Inflammatory macrophage treated with lipopolysaccharide for 4 hours (primary cell): Measurements from ENCODE around the gene JMJD7.

Experiments used
- DNase-seq: peaks from one replicate; pipeline ENCODE4 v3.0.0-alpha.2; 2020

Gene JMJD7

DNA sequence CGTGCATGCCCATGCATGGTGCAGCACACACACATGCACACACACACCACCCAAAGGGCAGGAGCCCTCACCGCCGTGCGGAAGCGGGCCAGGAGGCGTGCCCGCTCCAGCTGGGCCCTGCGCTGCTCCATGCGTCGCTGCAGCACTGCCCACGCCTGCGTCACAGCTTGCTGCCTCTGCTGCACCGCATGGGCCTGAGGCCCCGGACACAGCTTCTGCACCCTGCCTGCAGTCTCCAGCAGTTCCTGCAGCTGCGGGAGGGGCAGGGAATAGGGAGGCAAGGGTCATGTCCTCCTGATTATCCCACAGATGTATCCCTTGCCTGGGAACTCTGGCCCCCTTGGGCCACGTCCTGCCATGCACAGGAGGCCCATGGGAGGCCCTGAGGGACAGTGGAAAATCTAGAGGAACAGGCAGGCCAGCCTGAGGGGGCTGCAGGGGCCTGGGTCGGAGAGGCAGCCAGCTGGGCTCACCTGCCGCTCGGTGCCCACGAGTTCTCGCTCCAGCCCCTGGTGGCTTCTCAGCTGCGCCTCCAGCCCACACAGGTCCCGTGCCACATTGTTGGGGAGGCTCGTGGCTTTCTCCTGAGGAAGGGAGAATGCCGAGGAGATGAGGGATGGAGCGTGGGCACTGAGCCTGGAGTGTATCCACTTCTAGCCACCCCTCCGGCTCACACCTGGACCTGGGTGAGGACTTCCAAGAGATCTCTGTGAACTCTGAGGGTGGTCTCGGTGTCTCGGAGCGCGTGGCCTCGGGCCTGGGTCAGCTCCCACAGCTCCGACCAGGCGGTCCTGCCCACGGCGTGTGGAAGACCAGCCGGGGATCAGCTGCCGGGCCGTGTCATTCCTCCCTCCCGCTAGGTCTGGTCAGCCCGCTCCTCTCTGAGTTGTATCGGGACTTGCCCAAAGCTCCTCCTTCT, 42.1 kb downstream of the JMJD7 start:
- DNase-seq = no peak

- no peak for DNase-seq
These were observed 42.8 kb downstream of the JMJD7 start for GRCh38 chr15:41870689-41871081.

DNA sequence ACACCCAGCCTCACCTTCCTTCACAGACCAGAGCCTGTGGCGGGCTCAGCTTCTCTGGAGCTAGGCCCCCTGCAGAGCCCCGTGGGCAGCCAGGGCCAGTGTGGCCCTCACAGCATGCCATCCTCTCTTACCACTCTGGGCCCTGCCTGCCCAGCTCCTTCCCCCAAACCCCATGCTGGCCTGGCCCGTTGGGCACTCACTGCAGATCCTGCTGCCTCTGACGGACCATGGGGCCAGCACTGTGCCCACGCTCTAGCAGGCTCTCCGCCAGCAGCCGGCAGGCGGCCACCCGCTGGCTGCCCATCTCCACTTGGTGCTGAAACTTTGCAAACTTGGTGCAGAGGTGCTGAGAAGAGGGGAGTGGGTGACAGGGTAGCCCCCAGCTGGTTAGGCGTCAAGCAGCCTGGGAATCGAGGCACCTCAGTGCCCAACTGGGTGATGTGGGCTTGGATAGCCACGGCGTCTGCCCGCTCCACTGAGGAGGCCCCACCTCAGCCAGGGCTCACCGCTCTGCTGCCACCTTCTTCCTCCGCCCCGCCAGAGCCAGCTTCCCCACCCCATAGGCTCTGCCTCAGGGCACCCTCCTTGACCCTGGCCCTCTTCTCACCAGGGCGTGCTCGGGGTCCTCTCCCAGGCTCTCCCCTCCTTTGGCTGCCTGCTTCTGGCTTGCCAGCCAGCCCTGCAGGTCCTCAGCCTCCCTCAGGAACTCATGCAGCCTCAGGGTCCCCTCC, 43.4 kb downstream of the JMJD7 start:
- DNase-seq = no peak

GRCh38 chr15:41872166-41872747, 44.4 kb downstream of the JMJD7 start:
- no peak for DNase-seq

GRCh38 chr15:41873711-41874110, 45.8 kb downstream of the JMJD7 start:
- no peak for DNase-seq

- DNase-seq = no peak
These were observed 46.8 kb downstream of the JMJD7 start for GRCh38 chr15:41874736-41875135.

DNA sequence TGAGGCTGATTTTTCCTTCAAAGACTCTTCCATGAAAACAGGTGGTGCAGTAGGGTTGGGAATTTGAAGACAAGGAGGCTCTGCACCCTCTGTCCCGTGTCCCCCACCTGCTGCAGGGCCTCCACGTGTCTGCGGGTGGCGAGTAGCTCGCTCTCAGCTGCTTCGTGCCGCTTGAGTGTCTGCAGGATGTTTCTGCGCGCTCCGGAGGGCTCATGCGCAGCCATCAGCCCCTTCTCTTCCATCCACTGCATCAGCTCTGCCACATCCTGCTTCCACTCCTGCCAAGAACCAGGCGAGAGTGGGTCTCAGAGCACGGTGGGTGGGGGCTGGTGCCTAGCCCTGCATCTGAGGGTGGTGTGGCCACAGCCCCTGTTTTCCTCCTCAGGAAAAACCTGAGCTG, 48.1 kb downstream of the JMJD7 start:
- DNase-seq = no peak

- no peak for DNase-seq
These were observed 48.8 kb downstream of the JMJD7 start for GRCh38 chr15:41876689-41877088.

DNA sequence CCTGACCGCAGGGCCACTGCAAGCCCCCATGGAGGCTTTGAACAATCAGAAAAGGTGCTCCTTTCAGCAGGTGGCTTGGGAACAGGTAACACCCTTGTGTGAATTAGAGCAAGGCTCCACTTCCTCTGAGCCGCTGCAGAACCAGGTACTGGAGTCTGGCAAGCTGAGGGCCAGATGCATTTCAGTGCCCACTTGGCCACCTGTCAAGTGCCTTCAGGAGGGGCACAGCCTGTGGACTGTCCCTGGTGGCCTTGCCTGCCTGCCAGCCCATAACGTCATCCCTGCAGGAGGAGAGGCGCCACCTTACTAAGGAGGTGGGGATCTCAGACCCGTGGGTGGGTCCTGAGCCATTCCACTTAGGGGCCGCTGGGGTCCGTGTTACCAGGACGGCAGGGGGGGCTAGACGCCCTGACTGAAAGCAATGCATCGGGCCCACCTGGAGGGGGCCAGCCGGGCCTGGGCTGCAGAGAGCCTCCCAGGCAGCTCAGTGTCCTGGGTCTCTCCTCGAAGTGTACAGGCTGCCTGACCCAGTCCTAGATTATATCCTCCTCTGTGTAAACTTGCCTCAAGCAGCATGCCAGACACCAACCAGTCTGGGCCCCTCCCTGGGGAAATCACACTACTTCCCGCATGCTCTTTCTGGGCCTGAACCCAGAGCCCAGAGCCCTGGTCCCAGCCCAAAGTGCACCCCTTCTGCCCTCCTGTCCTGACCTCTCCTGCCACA, 49.9 kb downstream of the JMJD7 start:
- no peak for DNase-seq

DNA sequence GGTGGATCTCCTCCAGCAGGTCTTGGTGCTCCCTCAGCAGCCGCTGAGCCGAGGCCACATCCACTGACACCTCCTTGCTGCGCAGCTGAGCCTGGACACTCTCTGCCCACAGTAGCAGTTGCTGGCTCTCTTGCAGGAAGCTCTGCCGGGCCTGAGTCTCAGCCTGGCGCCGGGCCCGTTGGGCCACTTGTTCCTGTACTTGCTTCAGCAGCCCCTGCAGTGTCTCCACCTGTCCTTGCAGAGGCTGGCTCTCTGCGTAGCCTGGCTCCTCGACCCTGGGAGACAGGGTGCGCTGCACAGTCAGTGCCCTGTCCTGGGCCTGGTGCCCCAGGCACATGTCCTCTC, 50.4 kb downstream of the JMJD7 start:
- DNase-seq = no peak

- DNase-seq = no peak
These were observed 51.5 kb downstream of the JMJD7 start for GRCh38 chr15:41879321-41879845.

DNA sequence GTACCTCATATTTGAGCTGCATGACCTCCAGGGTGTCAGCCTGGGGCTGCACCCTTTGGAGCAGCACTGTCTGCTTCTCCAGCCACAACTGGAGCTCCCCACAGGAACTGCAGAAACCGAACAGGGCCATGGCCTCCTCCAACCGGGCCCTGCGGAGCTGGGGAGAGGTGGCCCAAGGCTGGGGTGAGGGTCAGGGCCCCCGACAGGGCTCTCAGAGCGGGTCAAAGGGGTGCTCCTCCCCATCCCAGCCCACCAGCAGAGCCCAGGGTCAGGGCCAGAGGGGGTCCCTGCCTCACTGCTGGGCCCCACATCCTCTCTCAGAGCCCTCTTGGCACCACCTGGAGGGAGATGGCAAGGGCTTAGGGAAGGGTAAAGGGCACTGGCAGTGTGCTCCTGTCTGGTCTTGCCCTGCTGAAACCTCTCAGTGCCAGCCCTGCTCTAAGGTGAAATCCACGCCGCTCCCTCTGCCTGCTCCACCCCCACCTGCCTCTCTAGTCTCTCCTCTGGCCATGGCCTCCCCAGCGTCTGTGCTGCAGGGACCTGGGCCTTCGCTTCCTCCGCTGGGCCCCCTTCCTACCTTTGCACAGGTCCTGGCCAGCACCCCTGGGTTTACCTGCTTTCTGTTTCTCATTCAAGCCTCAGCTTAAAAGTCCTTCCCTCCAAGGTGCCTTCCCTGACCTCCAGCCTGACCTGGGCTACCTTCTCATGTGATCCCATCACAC, 52.4 kb downstream of the JMJD7 start:
- DNase-seq = no peak

- DNase-seq = no peak
These were observed 53.2 kb downstream of the JMJD7 start for GRCh38 chr15:41881086-41881485.

DNA sequence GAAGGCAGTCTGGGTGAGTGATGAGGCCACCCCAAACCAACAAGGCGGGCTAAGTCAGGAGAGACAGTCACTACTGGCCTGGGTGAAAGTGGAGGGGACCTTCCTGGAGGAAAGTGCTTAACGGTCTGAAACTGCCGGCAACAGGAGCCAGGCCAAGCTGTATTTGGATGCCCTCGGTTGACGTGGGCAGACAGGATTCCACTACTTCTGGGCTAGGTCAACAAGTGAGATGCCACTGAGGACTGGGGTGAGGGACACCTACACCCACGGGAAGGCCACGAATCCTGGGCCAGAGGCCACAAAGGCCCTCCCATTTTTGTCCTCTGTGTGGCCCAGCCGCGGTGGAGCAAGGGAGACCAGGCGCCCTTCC, 53.6 kb downstream of the JMJD7 start:
- DNase-seq = no peak

DNA sequence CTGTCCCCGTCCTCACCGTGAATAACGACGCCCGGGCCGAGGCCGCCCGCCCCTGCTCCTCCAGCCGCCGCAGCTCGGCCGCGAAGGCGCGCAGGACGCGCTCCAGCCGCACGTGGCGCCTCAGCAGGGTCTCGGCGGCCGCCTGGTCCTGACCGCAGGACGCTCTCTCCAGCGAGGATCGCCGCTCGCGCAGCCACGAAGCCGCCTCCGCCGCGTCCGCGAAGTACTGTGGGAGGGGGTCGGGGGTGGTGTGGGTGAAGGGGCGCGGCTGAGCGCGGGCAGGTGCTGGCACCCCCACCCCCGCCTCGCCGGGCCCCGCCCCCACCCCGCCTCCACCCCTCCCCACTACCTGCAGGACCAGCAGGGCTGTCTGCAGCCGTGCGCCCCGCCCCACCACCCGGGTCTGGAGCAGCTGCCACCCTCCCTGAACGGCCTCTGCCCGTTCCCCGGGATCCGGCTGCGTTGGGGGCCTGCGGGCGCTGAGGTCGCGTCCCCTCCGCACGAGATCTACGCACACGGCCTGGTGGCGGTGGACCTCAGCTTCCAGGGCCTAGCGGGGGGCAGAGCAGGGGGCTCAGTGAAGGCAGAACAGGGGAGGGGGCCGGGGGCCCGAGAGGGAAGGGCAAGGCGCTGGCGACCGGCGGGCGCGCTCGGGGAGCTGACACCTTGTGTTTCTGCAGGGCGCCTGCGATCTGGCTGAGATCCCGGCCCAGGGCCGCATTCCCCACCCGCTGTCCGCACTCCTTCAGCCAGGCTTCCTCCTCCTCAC, 54.2 kb downstream of the JMJD7 start:
- DNase-seq = no peak

DNA sequence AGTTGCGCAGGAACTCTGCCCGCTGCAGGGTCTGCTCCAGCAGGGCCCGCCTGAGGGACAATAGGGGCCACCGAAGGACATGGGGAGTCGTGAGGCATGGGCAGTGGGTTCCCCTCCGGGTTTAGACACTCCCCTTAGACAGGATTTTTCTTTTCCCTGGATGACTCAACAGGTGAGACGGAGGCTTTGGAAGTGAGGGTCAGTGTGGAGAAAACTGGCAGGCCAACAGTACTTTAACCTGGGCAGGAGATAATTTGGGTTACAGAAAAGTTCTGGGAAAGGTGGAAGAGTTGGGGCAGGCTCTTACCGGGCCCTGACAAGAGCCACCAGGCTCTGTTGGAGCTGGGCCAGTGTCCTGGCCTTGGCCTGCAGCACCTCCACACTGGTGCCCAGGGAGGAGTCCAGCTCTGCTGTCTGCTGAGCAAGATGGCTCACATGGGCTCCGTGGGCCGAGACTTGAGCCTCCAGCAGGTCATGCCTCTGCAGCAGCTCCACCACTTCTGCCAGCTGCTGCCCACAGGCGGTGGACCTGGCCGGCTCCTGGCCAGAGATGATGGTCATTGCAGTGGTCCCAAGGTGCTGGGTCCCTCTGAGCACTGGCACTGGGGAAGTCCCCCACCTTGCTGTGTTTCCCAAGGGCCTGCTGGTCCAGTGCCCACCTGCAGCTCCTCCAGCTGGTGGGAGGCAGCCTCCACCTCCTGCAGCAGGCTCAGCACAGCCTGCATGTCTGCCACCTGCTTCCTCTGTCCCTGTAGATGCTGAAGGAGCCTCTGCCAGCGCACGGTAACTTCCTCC, 55.0 kb downstream of the JMJD7 start:
- no peak for DNase-seq

- DNase-seq = no peak
These were observed 55.6 kb downstream of the JMJD7 start for GRCh38 chr15:41883484-41883825.

DNA sequence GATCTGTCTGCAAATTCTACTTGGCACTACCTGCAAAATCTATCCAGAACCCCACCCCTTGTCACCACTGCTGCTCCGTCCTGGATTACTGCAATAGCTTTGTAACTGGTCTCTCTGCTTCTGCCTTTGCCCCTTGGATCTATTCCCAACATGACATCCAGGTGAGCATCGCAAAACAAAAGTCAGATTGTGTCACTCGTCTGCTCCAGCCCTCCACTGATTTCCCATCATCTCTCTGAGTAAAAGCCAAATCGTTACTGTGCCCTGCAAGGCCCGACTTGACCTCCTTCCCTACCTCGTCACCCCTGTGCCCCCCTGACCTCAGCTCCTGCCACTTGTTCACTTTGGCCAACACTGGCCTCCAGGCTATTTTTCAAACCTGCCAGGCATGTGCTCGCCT, 56.6 kb downstream of the JMJD7 start:
- DNase-seq = no peak

DNA sequence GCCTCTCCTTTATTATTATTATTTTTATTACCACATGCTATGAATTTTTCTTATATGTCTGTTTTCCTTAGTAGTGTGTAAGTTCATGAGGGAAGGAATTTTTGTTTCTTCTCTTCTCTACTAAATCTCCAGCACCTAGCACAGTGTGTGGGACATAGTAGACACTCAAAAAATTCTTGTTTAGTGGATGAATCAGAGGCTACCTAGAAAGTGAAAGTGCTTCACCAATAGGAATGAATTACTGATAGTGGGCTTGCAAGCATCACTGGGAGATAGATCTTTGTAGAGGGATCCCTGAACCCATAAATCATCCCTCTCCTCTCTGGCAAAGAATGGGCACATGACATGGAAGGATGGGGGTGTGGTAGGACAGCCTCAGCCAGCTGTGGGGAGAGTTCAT, 57.4 kb downstream of the JMJD7 start:
- no peak for DNase-seq

DNA sequence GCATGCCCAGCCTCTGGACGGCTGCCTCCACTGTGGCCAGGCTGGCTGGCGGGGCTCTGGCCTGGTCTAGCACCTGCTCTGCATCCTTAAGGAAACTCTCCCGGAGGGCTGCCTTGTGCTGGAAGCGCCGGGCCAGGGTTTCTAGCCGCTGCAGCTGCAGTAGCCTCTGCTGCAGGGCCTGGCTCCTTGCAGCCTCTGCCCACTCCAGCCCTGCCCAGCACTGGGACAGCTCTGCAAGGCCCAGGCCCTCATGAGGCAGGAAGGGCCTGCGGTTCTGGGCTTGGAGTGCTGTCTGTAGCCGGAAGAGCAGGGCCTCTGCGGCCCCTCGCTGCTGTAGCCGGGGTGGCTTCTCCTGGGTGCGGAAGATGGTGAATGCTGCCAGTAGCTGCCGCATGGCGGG, 57.9 kb downstream of the JMJD7 start:
- no peak for DNase-seq

DNA sequence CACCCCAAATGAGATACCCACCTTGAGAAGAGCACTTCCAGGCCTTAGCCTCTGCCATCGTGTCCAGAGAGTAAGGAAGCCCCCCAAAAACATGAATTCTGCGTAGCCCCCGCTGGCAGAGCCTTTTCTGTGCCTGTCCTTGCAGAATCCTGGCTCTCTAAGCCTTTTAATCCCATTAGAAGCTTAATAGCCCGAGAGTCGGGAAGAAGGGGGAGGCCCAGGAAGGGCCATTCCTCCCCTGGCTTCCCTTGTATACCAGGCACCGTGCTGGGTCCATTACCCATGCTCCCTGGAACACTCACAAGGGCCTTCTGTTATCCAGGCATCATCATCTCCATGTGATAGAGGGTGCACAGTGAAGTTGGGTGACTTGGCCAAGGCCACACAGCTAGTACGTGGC, 58.8 kb downstream of the JMJD7 start:
- no peak for DNase-seq
